ENCODE results near the gene EP400. TPM values are rescaled to one million over a fixed set of nuclear protein-coding genes. Genes with fewer than 3 reads are reported as not detected.

The EP400 gene
- total RNA-seq, 1 donor from 2014 or later, result 55.2 TPM

DNA sequence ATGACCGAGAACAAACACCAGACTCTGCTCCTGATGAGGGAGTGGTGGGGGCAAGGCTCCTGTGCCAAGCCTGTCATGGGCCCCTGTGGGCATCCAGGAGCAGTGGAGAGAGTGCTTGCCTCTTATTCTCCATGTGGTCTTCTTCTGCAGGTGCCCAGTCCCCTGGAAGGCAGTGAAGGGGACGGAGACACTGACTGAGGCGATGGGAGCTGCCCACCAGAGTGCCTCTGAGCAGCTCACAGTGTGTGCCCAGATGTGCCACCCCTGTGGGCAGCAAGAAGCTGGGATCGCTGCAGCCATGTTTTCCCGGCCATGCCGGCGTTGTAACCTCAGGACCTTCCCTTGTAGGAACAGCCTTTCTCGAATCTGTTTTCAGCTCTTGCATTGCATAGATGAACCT lies 6.4 kb upstream of the EP400 start:
- TF ChIP-seq, protein P1, sequence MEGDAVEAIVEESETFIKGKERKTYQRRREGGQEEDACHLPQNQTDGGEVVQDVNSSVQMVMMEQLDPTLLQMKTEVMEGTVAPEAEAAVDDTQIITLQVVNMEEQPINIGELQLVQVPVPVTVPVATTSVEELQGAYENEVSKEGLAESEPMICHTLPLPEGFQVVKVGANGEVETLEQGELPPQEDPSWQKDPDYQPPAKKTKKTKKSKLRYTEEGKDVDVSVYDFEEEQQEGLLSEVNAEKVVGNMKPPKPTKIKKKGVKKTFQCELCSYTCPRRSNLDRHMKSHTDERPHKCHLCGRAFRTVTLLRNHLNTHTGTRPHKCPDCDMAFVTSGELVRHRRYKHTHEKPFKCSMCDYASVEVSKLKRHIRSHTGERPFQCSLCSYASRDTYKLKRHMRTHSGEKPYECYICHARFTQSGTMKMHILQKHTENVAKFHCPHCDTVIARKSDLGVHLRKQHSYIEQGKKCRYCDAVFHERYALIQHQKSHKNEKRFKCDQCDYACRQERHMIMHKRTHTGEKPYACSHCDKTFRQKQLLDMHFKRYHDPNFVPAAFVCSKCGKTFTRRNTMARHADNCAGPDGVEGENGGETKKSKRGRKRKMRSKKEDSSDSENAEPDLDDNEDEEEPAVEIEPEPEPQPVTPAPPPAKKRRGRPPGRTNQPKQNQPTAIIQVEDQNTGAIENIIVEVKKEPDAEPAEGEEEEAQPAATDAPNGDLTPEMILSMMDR (conservative IDR thresholded peaks at IDR 0.05), result no peak
- Mint-ChIP-seq H3K4me1 (ENCODE audit: unreplicated experiment) (no peaks in the 10 kb centered on the region), H3K27ac (no peak overlapping the region), H3K36me3 (peaks cover 4% of the 10 kb centered on the region), H3K27me3 (no peaks in the 10 kb centered on the region), H3K9me3 (no peaks in the 10 kb centered on the region), H3K4me3 (no peak overlapping the region)
- no peak for DNase-seq (ENCODE audit: extremely low spot score, unreplicated experiment)

DNA sequence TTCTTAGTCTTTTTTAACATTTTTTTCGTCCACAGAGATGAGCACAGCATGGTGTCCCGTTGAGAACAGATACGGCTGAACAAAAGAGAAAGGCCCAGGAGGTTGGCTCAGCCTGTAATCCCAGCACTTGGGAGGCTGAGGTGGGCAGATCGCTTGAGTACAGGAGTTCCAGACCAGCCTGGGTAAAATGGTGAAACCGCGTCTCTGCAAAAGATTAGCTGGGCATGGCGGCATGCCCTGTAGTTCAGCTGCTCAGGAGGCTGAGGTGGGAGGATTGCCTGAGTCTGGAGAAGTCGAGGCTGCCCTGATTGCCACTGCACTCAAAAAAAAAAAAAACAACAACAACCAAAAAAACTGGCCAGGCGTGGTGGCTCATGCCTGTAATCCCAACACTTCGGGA lies 5.9 kb upstream of the EP400 start:
- TF ChIP-seq, protein P1 (conservative IDR thresholded peaks at IDR 0.05), result no peak
- Mint-ChIP-seq H3K27ac (no peak overlapping the region), H3K36me3 (peaks cover 4% of the 10 kb centered on the region), H3K27me3 (no peaks in the 10 kb centered on the region), H3K9me3 (no peaks in the 10 kb centered on the region), H3K4me3 (no peak overlapping the region), H3K4me1 (ENCODE audit: unreplicated experiment) (peaks cover 3% of the 10 kb centered on the region)
- no peak for DNase-seq (ENCODE audit: extremely low spot score, unreplicated experiment)

DNA sequence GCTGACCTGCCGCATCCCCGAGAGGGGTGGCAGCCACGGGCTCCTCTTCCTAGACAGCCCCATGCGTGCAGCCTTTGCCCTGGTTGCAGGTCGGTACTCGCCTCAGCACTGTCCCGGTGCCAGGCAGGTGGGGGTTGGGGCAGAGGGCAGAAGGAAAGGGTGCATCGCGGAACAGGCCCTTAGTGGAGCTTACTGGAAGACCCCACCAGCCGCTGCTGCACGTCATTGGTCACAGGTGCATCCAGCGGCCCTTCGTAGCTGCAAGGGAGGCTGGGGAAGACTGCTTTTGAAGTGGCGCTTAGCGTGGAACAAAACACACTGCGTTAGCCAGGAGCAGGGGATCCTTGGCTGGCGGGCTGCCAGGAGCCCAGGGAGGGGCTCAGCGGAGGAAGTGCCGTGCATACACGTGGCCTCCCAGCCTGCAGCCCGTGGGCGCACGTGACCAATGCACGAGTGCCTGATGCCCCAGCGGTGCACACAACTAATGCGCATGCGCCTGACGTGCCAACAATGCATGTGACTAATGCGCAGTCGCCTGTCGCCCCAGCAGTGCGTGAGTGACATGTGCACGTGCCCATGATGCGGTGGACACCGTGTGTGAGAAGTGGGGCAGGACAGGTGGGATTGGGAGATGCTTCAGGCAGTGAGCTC lies 5.0 kb upstream of the EP400 start:
- H3K4me3 Mint-ChIP-seq, result no peak overlapping the region
- H3K36me3 Mint-ChIP-seq, result peaks cover 4% of the 10 kb centered on the region
- H3K9me3 Mint-ChIP-seq, result no peaks in the 10 kb centered on the region
- H3K4me1 Mint-ChIP-seq (ENCODE audit: unreplicated experiment), result peaks cover 3% of the 10 kb centered on the region
- H3K27ac Mint-ChIP-seq, result no peak overlapping the region
- DNase-seq (ENCODE audit: extremely low spot score, unreplicated experiment), result no peak
- H3K27me3 Mint-ChIP-seq, result no peaks in the 10 kb centered on the region
- TF ChIP-seq, protein P1 (conservative IDR thresholded peaks at IDR 0.05), result no peak

DNA sequence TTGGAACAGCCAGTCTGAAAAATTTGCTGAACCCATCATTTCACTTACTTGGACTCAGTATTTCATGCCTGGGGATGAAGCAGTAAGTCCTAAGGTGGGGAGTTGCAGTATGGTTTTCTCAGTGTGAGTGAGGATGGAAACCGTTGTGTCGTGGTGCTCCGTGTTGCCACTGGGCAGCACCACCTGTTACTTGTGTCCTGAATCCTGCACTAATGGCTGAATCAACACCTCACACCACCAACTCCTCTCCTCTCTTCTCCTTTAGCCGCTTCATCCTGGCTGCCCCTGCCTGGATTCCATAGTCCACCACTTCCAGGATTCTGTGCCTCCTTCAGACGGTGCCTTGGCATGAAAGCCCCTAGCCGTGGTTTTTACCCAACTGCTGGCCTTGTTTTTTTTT lies 3.0 kb upstream of the EP400 start:
- no peak for DNase-seq (ENCODE audit: extremely low spot score, unreplicated experiment)
- H3K4me1 Mint-ChIP-seq (ENCODE audit: unreplicated experiment), result peaks cover 3% of the 10 kb centered on the region
- H3K27ac Mint-ChIP-seq, result no peak overlapping the region
- peaks cover 4% of the 10 kb centered on the region for H3K36me3 Mint-ChIP-seq
- H3K27me3 Mint-ChIP-seq, result no peaks in the 10 kb centered on the region
- TF ChIP-seq, protein P1 (conservative IDR thresholded peaks at IDR 0.05), result no peak
- no peak overlapping the region for H3K4me3 Mint-ChIP-seq
- no peaks in the 10 kb centered on the region for H3K9me3 Mint-ChIP-seq

DNA sequence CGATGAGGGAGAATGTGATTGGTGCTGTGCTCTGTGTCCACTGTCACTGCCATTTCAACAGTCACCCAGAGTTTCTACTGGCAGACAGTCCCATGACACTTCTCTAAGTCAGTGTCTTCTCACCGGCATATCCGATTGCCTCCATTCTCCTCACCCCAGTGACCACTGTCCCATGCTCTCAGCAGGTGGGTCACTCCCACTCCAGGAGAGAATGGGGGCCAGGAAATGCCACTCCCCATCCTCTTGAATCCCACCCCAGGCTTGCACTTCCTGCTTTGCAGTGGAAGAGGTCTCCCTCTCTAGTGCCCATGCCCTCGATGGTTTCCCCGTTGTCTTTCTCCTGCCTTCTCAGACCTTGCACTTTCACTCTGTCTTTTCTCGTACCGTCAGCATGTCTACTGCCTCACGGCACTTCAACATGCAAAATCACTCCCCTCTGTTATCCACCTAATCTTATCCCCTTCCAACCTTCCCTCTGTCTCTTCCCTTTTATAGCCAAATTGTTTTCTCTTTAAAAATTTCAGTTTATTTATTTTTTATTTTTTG lies 2.2 kb upstream of the EP400 start:
- DNase-seq (ENCODE audit: extremely low spot score, unreplicated experiment), result no peak
- H3K27ac Mint-ChIP-seq, result no peak overlapping the region
- H3K36me3 Mint-ChIP-seq, result peaks cover 4% of the 10 kb centered on the region
- peaks cover 4% of the 10 kb centered on the region for H3K4me1 Mint-ChIP-seq (ENCODE audit: unreplicated experiment)
- H3K4me3 Mint-ChIP-seq, result no peak overlapping the region
- H3K27me3 Mint-ChIP-seq, result no peaks in the 10 kb centered on the region
- H3K9me3 Mint-ChIP-seq, result no peaks in the 10 kb centered on the region
- TF ChIP-seq, protein P1 (conservative IDR thresholded peaks at IDR 0.05), result no peak

All from type B pancreatic cell (in vitro differentiated cells).